ENCODE results near the gene WARS2.
"Not testable (repeated sequence)": the region's sequence is repeated elsewhere in the genome, so short reads cannot be mapped to it uniquely, and the experiment has no call there.

Gene WARS2

DNA sequence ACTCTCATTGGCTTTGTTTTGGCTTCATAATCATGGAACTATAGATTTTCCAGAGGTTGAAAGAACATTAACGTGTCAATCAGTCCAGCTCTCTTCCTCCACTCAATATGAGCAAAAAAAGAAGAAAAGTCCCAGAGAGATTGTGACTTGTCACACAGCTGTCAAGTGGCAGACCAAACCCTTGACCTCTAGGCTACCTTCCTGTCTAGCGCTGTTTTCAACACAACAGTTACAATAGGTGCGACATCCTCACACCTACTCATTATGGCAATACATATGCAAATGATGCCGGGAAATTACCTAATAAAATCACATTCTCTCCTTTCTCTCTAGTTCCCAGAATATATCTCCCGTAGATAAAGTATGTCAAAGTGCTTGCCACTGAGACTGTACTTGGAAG is 1.1 kb downstream of the WARS2 start:
- no peak for DNase-seq (ENCODE audit: low read depth, low spot score)

DNA sequence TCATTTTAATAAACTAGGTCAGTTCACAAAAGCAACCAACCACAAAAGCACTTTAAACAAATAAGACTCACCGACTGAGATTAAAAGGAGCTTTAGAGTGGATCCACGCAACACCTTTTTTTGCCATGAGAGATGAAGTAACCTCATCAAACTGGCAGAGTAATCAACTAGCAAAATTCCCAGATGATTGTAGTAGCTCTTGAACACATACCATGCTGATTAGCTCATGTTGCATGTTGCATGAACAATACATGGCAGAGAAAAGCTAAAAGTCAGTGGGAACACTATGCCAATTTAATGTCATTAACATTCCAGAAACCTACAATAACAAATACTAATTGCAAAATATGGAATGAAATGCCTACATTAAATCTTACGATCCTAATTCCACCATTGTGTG is 4.1 kb downstream of the WARS2 start:
- DNase-seq (ENCODE audit: low read depth, low spot score): no peak

DNA sequence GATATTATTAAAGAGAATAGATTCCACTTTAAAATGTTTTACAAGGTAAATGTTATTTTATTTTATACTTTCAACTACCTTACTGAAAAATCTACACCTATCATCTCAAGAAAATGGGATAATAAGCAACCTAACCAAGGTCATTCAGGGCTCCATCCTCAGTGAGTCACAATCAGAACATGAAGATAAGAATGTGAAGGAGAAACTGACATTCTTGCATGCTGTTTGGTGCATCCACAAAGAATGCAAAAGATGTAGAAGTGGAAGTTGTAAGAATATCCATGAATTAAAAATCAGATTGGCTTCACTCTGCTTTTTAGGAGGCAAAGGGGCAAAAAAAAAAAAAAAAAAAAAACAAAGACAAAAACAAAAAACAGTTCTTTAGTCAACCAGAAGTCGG is 6.5 kb downstream of the WARS2 start:
- no peak for DNase-seq (ENCODE audit: low read depth, low spot score)

DNA sequence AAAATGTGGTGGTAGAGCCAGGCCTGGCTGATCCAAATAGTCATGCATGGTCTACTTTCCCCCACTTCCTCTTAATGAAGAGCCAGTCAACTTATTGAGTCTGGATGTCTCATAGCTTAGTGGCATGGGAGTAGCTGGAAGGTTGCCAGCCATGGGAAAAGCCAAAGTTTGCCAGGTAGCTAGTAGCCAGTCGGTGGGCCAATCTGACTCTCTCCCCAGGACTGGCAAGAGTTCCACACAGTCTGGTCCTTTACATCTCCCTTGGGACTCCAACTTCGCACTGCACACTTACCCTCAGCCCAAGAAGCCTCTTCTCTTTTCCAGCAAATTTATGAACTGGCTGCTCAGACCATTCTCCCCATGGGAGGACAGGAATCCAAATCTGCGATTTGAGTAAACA is 8.3 kb downstream of the WARS2 start:
- DNase-seq (ENCODE audit: low read depth, low spot score): no peak

DNA sequence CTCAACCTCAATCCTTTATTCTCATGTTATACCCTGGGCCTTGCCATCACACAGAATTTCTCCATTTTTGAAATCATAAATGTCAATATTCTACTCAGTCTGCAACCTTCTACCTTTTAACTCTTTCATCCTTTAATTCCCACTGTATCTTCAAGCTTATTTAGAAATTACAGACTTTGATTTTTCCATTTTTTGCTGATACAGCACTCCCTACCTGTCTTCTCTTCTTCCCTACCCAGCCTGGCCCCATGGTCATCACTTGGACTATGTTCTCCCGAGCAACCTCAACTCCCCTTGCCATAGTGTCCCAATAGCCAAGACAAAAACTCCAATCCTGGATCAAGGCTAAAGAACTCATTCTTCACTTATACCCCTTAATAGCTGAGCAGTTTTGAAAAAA is 14.6 kb downstream of the WARS2 start:
- DNase-seq (ENCODE audit: low read depth, low spot score): no peak

DNA sequence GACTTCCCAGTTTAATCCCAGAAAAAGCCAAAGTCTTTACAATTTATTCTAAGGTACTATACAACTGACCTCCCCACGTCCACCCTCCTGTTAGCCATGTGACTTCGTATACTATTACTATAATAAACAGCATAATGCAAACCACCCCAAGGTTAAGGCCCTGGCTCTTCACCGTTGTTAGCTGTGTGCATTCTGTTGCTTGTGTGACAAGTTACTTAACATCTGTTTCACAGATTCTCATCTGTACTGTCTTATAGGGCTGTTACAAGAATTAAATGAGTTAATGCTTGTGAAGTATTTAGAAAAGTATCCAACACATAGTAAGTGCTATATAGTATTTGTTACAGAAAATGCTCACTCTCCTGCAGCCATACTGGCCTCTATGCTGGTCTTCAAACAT is 15.7 kb downstream of the WARS2 start:
- no peak for DNase-seq (ENCODE audit: low read depth, low spot score)

DNA sequence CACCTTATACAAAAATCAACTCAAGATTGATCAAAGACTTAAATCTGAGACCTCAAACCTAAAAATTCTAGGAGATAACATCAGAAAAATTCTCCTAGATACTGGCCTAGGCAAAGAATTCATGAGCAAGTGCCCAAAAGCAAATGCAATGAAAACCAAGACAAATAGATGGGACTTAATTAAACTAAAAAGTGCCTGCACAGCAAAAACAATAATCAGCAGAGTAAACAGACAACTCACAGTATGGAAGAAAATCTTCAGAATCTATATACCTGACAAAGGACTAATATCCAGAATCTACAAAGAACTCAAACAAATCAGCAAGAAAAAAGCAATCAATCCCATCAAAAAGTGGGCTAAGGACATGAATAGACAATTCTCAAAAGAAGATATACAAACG is 18.6 kb downstream of the WARS2 start:
- not testable (repeated sequence) for DNase-seq (ENCODE audit: low read depth, low spot score)

DNA sequence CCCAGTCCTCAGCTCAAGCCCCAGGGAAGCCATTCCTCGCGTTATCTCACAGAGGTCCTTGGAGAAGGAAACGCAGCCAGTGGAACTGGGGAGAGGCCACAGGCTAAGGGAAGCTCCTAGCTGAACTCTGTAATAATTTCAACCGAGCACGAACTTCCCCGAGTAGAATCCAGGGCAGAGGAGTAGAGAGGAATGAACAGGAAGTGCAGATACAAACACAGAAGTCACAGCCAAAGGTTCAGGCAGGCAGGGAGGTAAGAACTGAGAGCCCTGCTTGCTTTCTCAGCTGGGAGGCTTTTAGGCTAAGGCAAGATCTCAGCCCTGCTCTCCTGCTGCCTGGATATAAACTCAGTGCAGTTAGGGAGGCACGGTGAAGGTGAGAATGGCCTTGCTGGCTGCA is 23.7 kb downstream of the WARS2 start:
- no peak for DNase-seq (ENCODE audit: low read depth, low spot score)

DNA sequence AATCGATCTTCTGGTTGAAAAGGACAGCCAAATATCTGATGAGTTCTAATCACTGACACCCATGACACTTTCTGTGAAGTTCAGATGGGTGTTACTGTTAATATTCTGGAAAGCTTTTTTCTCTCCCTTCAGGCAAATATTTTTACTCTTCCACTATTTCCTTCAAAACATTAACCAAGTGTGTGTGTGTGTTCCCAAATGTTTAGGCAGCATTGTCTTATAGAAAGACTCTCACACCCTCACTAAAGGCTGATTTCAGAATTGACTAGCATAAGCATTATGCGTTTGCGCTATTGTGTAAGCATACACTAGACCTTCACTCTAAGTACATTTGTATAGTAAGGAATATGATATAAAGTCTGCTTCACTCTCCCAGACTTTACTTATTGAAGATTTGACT is 24.7 kb downstream of the WARS2 start:
- no peak for DNase-seq (ENCODE audit: low read depth, low spot score)

DNA sequence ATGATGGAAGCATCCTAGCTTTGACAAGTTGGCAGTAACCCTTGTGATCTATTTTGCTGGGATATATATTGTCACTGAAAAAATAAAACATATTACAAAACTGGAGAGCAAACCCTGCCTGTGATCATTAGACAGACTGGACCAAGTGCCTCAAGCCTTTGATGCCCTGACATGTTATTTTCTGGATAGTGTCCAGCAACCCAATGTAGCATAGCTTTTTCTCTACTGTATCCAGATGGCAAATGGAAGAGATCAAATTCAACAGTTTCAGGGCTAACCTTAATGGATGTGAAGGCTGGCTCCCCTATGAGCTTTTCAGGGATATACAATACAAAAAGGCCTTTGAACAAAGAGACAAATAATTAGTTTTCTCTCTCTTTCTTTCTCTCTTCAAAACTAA is 25.1 kb downstream of the WARS2 start:
- no peak for DNase-seq (ENCODE audit: low read depth, low spot score)

DNA sequence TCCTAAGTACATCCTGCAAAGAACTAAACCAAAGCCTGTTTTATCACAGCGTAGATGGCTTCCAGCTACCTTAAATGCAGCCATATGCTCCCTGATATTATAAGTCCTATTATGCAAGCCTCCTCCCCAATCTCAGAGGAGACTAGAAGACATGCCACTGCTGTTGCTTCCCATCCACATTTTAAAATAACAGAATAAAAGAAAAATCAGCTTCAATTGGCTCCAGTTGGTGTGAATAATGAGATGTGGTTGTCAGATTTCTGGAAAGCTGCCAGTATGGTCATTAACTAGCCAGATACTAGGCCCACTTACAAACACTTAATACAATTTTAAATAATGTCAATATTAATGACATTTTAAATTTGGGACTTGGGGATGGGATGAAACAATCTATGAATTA is 25.7 kb downstream of the WARS2 start:
- no peak for DNase-seq (ENCODE audit: low read depth, low spot score)

DNA sequence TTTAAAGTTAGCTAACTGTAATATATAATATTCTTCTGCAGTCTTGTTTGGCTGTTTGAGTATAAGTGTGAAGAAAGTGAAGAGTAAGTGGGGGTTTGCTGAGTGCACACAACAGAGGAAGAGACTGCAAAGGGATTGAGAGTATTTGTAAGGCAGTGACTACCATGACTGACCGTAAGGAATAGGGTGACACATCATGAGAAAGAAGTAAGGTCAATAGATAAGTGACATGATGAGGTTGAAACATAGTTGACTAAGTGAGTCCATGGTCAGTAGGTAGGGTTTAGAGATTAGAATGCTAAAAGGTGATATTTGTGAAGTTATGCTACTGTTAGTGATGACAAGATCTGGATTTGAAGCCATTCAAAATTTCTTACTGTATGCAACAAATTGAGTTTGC is 27.7 kb downstream of the WARS2 start:
- no peak for DNase-seq (ENCODE audit: low read depth, low spot score)

DNA sequence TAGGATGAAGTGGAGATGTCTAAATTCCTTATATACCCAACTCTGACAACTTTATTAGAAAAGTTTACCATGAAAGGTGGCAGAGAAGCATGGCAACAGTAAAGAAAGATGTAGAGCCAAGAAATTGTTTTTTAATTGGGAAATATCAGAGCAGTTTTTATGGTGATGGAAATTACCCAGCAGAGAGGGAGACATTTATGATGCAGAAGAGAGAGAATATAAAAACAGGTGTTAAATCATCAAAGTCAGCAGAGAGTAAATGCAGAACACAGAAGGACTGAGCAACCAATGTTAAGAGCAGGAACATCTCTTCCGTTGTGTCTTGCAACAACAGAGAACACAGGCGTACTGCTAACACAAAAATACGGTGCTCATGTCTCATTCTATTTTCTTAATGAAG is 28.2 kb downstream of the WARS2 start:
- DNase-seq (ENCODE audit: low read depth, low spot score): no peak

DNA sequence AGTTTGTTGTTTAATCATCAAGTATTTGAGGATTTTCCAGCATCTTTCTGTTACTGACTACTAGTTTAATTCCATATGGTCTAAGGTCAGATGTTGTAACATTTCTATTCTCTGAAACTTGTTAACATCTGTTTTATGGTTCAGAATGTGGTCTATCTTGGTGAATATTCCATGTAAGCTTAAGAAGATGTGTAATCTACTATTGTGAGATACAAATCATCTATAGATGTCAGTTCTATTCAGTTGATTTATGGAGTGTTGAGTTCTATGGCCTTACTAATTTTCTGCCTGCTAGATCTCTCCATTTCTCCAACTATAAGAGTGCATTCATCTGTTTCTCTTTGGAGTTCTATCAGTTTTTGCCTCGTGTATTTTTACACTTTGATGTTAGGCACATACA is 31.5 kb downstream of the WARS2 start:
- DNase-seq (ENCODE audit: low read depth, low spot score): no peak

DNA sequence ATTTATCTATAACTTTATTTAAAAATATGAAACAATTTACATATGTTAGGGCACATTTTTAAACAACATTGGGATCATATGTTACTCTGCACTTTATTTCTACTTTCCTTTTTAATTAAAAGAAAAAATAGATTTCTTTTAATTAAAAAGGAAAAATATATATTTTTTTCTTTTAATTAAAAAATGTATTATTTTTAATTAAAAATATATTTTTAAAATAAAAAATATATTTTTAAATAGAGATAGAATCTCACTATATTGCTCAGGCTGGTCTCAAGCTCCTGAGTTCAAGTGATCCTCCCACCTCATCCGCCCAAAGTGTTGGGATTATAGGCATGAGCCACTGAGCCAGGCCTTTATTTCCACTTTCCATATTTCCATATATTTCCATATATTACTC is 36.7 kb downstream of the WARS2 start:
- no peak for DNase-seq (ENCODE audit: low read depth, low spot score)

DNA sequence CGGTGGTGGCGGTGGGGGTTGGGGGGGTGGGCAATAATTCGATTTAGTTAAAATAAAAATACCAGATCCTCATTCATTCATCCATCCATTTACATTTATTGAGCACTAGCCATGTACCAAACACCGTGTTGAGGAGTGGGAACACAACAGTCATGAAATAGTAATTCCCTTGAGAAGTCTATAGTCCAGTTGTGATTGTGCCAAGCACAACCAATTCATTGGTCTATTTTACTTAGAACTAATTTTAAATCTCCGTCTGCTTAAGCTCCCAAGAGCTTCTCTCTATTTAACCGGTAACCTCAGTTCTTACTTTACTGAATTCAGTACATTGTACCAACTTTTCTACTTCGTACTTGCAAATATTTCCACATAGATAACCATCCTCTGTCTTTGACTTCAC is 38.4 kb downstream of the WARS2 start:
- DNase-seq (ENCODE audit: low read depth, low spot score): no peak

DNA sequence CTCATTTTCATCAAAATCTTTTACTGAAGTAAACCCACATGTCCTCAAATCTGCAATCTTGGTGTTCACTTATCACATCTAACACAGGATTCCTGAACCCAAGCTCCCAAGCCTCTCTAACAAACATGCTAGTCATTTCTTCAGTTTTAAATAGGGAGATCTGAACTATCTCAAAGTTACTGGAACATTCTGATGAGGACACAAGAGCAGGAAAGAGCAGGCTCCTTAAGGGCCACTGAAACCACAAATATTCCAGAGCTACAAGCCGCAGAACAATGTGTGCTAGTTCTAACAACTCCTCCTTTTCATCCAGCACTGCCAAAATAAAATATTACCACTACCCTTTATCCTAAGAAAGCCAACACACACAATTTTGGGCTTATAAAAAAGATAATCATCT is 38.9 kb downstream of the WARS2 start:
- no peak for DNase-seq (ENCODE audit: low read depth, low spot score)

DNA sequence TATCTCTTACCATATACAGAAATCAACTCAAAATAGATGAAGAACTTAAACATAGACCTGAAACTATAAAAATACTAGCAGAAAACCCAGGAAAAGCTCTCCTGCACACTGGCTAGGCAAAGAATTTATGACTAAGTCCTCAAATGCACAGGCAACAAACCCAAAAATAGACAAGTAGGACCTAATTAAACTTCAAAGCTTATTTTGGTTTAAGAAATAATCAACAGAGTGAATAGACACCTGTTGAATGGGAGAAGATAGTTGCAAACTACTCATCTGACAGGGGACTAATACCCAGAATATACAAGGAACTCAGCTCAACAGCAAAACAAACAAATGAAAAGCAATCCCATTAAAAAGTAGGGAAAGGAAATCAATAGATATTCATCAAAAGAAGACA is 40.7 kb downstream of the WARS2 start:
- DNase-seq (ENCODE audit: low read depth, low spot score): no peak

DNA sequence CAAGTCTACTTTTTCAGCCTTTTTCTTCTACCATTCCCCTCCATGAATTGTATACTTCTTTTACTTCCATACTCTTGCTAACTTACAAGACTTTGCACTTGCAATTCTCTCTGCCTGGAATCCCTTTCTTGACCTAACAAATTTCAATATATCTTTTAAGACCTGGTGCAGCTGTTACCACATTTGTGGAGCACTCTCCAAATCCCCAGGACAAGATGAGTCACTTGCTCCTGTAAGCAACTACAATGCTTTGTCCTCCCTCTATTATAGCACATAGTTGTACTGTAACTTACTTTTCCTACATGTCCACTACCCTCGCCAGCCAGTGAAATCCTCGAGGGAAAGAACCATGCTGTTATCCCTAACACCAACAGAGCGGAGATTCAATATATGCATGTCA is 43.1 kb downstream of the WARS2 start:
- DNase-seq (ENCODE audit: low read depth, low spot score): no peak

DNA sequence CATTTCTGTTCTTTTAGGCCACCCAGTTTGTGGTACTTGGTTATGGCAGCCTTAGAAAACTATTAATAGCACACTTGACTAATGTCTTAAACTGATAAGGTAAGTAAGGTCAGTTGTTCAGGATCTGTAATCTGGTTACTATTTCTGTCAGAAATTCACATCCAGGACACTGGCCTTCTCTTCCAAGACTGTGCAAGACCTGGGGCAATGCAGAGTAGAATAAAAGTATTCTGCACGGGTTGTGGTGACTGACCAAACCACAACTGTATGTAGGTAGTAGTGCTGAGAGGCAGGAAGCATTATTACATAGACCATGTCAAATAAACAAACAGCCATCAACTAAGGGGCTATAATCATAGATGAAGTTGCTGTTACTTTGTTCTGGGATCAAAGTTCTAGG is 46.7 kb downstream of the WARS2 start:
- no peak for DNase-seq (ENCODE audit: low read depth, low spot score)

DNA sequence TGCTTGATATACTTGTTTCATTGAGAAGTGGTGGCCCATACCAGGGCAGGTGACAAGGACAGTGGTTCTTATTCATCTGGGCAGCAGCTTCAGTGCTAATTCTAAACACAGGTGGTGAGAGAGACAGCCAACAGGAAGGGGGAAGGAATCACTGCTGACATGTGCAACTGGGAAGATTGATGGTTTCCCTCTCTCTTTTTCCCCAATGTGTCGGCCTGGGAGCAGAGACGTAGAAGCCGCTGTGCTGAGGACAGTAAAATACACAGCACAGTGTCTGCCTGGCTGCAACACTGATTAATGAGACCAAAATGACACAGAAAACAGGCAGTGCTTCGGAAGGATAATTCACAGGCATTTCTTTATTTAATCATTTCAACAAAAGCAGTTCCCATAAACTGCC is 48.8 kb downstream of the WARS2 start:
- no peak for DNase-seq (ENCODE audit: low read depth, low spot score)

DNA sequence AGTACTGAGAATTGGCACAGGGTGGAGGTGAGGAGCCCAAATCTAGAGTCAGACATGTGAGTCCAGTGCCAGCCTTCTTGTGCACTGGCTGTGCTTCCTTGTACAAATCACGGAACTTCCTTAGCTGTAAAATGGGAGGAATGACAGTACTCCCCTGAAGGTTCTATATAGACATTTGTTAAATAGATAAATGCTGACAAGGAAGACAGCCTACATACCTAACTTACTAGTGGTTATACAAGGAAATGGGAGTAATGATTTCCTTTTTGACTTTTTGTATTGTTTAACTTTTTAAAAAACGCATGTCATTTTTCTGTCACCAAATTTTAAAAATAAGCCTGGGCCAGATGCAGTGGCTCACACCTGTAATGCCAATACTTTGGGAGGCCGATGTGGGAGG is 50.2 kb downstream of the WARS2 start:
- DNase-seq (ENCODE audit: low read depth, low spot score): no peak

DNA sequence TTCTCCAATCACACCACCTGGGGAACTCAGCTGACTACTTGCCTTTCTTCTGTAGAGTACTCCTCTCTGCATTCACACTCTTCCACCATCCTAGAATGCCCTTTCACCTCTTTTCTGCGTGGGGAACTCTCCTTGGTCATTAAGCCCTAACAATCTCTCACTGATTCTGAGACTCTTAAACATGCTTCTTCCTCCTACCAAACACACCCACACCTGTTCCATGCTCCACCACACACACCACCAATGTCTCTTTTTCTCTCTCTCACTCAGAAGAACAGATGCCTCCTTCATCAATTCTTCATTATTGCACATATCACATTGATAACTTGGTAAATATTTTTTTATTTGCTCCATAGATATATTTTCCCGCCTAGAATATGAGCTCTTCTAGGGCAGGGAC is 53.6 kb downstream of the WARS2 start:
- no peak for DNase-seq (ENCODE audit: low read depth, low spot score)

DNA sequence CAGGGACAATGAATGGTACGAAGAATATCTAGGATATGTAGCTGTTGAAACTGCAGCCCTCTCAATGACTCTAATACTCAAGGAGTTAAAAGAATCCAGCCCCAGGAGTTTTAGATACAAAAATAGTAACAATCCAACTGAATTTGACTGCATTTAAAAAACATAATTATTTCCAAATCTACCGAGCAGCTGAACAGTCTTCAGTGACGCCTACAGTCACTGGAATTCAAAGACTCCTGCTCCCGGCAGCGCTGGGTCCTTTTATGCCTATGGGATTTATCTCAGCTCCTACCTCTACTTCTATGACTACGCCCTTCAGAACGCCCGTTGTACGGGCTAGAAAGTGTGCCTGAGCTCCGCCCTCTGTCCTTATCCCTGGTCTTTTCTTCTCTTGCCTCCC is 55.7 kb downstream of the WARS2 start:
- no peak for DNase-seq (ENCODE audit: low read depth, low spot score)

DNA sequence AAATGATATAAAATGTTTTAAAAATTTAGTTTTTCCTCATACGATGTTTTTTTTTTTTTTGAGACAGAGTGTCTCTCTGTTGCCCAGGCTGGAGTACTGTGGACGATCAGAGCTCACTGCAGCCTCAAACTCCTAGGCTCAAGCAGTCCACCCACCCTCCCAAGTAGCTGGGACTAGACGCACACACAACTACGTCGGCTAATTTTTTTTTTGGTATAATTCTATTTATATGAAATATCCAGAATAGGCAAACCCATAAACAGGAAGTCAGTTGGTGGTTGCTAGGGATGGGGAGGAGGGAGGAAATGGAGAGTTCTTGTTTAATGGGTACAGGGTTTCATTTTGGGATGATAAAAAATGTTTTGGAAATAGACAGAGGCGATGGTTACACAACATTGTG is 56.5 kb downstream of the WARS2 start:
- DNase-seq (ENCODE audit: low read depth, low spot score): no peak

Data from activated CD4-positive, CD25-positive, alpha-beta regulatory T cell treated with anti-CD3 and anti-CD28 coated beads, Interleukin-2, amount 50 U/mL, for 16 hours (primary cell).